GM19438 (cell line): ENCODE data around the gene RNASE8.

Source experiments
- ATAC-seq: cut with Tn5 transposase; IDR thresholded peaks from one replicate; pipeline ENCODE4 v1.9.1; 2021; ENCODE audit warnings: low read depth; ENCODE audit not compliant: unreplicated experiment

Gene RNASE8

GRCh38 chr14:21090194-21090939, 32.7 kb downstream of the RNASE8 start:
- ATAC-seq = no peak

- no peak for ATAC-seq
Observed at GRCh38 chr14:21090940-21091663, 33.5 kb downstream of the RNASE8 start.

- ATAC-seq = no peak
Observed at GRCh38 chr14:21091821-21092272, 34.2 kb downstream of the RNASE8 start.

GRCh38 chr14:21092273-21093011, 34.8 kb downstream of the RNASE8 start:
- ATAC-seq = peak; percentile 83

GRCh38 chr14:21093018-21093417, 35.4 kb downstream of the RNASE8 start:
- ATAC-seq = no peak

GRCh38 chr14:21093769-21094681, 36.4 kb downstream of the RNASE8 start:
- no peak for ATAC-seq

- ATAC-seq = no peak
Observed at GRCh38 chr14:21095430-21096205, 38.0 kb downstream of the RNASE8 start.

- ATAC-seq = no peak
Observed at GRCh38 chr14:21096438-21096837, 38.8 kb downstream of the RNASE8 start.

- ATAC-seq = no peak
Observed at GRCh38 chr14:21096978-21097635, 39.5 kb downstream of the RNASE8 start.

- ATAC-seq = no peak
Observed at GRCh38 chr14:21097636-21098075, 40.0 kb downstream of the RNASE8 start.

GRCh38 chr14:21098076-21098891, 40.7 kb downstream of the RNASE8 start, which contains the start of gene ZNF219:
ZNF219 (minus strand) TSS chr14:21098655; CDS start chr14:21093591, 5,064 bp downstream.
- ATAC-seq = no peak

GRCh38 chr14:21098892-21099595, 41.4 kb downstream of the RNASE8 start:
- no peak for ATAC-seq

GRCh38 chr14:21099596-21099985, 42.0 kb downstream of the RNASE8 start:
- no peak for ATAC-seq

- no peak for ATAC-seq
Observed at GRCh38 chr14:21100931-21101330, 43.3 kb downstream of the RNASE8 start, which contains the start of gene TMEM253. TMEM253 (plus strand) TSS chr14:21101066; CDS start chr14:21101344, 278 bp downstream.

- ATAC-seq = no peak
Observed at GRCh38 chr14:21101802-21102413, 44.3 kb downstream of the RNASE8 start.

- no peak for ATAC-seq
Observed at GRCh38 chr14:21102521-21103410, 45.1 kb downstream of the RNASE8 start.
